ENCODE measurements around the gene JADE2.

JADE2 gene

DNA sequence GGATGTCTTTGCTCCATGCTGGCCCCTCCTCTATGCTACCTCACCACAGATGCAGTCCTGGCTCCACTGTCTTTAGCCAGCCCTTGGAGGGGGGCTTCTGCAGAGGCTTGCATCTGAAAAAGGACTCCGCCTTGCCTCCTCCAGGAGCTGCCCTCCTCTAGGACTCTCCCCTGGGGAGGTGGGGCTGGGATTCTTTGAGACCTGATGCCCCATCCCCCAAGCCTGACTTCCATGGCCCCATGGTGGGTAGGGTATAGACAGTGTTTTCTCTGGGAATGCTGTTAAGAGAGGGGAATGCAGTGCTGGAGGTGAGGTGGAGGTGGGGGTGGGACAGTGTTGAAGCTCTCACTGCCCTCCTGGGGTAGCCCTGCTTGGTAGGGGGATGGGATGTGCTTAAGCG lies 14.3 kb downstream of the JADE2 start:
- DNase-seq (ENCODE audit: low read depth, low spot score): no peak
- H3K4me3 ChIP-seq (ENCODE audit: low read depth, low read length): no peak overlapping the region
- in situ Hi-C loops (cut with HindIII; ENCODE audit: low sequenced_read_pairs): no loop called here
- TF ChIP-seq, protein P1, sequence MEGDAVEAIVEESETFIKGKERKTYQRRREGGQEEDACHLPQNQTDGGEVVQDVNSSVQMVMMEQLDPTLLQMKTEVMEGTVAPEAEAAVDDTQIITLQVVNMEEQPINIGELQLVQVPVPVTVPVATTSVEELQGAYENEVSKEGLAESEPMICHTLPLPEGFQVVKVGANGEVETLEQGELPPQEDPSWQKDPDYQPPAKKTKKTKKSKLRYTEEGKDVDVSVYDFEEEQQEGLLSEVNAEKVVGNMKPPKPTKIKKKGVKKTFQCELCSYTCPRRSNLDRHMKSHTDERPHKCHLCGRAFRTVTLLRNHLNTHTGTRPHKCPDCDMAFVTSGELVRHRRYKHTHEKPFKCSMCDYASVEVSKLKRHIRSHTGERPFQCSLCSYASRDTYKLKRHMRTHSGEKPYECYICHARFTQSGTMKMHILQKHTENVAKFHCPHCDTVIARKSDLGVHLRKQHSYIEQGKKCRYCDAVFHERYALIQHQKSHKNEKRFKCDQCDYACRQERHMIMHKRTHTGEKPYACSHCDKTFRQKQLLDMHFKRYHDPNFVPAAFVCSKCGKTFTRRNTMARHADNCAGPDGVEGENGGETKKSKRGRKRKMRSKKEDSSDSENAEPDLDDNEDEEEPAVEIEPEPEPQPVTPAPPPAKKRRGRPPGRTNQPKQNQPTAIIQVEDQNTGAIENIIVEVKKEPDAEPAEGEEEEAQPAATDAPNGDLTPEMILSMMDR (IDR thresholded peaks at IDR 0.05; ENCODE audit: low read depth, low read length): no peak

DNA sequence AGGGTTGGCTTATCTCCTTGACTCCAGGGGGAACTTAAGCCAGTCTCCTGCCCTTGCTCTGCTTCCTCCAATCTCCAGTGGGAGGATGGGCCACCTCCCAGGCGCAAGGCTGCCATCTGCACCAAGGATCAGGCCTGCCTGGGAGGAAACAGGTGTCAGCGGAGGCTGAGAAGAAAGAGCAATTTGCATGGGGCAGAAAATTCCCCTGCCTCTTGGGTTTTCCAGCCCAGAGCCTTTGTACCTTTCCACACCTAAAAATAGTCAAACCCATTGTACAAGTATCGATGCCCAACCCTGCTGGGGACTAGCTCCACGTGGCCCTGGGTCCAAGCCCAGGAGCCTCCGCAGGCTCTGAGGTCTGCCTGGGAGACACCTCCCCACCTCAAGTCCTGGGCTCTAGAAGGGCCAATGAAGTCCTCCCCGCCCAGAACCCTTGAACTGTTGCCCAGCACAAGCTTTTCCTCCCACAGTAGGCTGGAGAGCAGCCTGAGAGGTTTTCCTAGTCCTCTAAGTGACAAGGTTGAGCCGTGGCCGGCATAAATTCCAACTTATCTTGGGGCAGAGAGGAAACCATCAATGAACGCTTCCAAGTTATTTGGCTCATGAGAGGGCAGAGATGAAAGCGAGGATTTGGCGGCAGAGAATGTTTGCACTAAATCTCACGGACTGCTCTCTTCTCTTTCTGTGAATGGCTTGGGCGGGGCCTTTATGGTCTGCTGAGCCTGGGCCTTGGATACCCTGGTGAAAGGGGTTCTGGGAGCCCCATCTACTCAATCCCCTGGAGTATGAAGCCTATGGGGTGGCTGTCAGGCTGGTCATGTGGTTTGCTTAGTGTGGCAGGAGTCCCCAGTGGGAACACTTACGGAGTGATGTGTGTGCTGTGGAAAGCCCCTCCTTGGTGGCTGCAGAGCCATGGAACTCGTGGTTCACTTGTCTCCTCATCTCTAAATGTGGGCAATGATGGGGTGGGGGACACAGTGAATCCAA lies 15.6 kb downstream of the JADE2 start:
- TF ChIP-seq, protein P1 (IDR thresholded peaks at IDR 0.05; ENCODE audit: low read depth, low read length): no peak
- DNase-seq (ENCODE audit: low read depth, low spot score): no peak
- no peak overlapping the region for H3K4me3 ChIP-seq (ENCODE audit: low read depth, low read length)
- in situ Hi-C loops (cut with HindIII; ENCODE audit: low sequenced_read_pairs): no loop called here

DNA sequence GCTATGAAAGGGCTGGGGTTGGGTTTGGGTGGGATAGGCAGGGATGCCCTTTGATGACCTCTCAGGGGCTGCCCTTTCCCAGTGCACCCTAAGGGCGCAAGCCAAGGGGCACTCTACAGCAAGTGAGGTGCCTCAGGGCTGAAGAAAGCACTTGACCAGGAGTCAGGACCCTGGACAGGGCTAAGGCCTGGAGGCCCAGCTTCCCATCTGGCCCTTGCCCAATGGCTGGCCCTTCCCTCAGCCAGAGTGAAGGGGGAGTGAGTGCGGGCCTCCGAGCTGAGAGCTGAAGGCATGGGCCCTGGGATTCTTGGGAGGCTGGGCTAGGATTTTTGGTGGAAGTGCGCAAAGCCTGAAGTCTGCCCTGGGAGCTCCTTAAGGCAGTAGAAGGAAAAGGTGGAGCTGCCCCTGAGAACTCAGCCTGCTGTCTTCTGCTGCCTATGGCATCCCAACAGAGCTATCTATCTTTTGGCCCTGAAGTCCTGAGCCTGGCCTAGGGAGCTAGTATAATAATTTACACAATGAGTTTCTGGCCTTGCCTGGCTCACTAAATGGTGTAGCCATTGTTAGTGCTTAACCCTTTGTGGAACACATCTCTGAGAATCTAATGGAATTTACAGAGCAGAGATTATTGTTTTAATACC lies 16.4 kb downstream of the JADE2 start:
- in situ Hi-C loops (cut with HindIII; ENCODE audit: low sequenced_read_pairs): no loop called here
- H3K4me3 ChIP-seq (ENCODE audit: low read depth, low read length): no peak overlapping the region
- TF ChIP-seq, protein P1 (IDR thresholded peaks at IDR 0.05; ENCODE audit: low read depth, low read length): no peak
- DNase-seq (ENCODE audit: low read depth, low spot score): peak; percentile 46

DNA sequence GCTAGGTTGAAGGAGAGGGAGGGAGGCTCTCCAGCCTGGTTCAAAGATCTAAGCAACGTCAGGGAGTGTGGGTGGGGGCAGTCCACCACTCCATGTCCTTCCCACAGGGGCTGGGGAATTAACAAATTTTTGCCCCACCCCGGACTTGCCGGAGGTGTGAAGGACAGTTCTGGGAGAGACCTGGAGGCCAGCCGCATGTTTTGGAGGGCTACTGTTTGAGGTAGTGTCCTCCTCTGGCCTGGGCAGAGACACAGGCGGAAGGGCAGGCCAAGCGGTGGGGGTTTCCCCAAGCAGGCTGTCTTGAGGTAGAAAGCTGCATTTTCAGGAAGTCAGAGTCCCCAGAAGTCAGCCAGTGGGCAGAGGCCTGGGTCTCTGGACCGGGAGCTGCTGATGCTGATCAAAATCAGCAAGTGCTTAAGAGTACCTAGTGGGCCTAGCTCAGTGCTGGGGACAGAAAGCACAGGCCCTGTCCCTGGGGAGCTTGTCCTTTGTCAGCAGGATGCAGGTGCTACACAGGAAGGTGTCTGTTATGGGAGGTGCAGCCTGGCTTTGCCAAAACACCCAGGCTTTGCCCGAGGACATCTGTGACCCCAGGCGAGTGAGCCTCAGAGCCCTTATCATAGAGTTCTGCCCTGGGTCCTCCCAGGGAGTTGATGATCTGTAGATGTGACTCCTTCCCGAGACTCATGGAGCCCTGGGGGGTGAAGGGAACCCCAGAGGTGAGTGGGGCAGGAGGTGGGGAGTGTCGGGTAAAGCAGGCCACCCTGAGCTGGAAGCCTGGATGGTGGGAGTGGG lies 18.5 kb downstream of the JADE2 start:
- TF ChIP-seq, protein P1 (IDR thresholded peaks at IDR 0.05; ENCODE audit: low read depth, low read length): no peak

DNA sequence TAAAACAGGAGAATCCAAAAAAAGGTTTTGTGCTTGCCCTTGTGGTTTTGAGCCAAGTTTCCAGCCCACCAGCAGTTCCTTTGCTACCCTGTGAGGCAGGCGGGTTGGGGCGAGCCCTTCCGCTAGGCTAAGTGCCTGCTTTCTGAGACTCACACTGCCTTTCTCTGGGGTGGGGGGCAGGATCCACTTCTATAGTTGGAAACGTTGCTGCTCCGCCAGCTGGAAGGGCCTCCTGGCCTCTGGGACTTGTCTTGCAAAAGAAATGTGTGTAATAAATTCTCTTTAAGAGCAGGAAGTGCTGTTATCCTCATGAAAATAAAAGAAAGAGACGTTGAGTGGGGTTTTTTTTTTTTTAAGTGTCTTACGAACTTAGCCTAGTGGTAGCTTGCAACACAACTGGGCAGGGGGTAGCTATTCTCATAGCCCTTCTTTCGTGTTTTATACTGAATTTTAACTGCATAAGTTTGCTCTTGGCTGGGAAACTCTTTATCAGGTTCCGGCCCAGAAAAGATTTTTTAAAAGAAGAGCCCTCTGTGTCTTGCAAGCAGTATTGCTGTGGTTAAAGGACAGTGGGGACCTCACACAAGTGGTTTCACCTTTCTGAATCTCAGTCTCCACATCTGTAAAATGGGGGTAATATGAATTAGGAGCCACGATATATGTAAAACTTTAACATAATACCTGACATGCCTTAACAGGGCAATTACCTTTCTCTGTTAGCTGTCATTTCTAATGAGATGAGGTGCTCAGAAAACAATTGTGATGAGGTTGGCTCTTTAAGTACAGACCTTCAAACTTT lies 19.8 kb downstream of the JADE2 start:
- TF ChIP-seq, protein P1 (IDR thresholded peaks at IDR 0.05; ENCODE audit: low read depth, low read length): no peak
- DNase-seq (ENCODE audit: low read depth, low spot score): no peak

More for the DNA sequence above, 18.5 kb downstream of the JADE2 start:
- H3K4me3 ChIP-seq (ENCODE audit: low read depth, low read length): no peak overlapping the region
- no peak for DNase-seq (ENCODE audit: low read depth, low spot score)
- in situ Hi-C loops (cut with HindIII; ENCODE audit: low sequenced_read_pairs): no loop called here

More for the DNA sequence above, 19.8 kb downstream of the JADE2 start:
- H3K4me3 ChIP-seq (ENCODE audit: low read depth, low read length): no peak overlapping the region
- in situ Hi-C loops (cut with HindIII; ENCODE audit: low sequenced_read_pairs): no loop called here
